SK-N-SH (cell line): Measurements from ENCODE around the gene CDKN1B. TPM values are rescaled to one million over a fixed set of nuclear protein-coding genes. Genes with fewer than 3 reads are reported as not detected.

Experiments used
- CTCF ChIA-PET: fragments of 300-600, 350-600 bp; formaldehyde crosslinking; extraction: SDS; loops from one replicate; lab custom pipeline; 2021; lab: Yijun Ruan, JAX
- POLR2A ChIA-PET: fragments of 350-600 bp; sonication (Branson Sonifier 250); formaldehyde crosslinking; extraction: SDS; loops from one replicate; lab custom pipeline; 2020; ENCODE audit warnings: antibody characterized with exemption, inconsistent platforms; lab: Yijun Ruan, JAX
- DNase-seq: peaks from one replicate; pipeline ENCODE4 v3.0.0; 2012
- H2AFZ ChIP-seq: fragments of 200-600 bp; sonication (generic); 2 replicates; pipeline ENCODE4 v1.8.1; 2016; ENCODE audit warnings: antibody characterized with exemption, mild to moderate bottlenecking, low read depth
- H3F3A ChIP-seq: fragments of 200-600 bp; sonication (generic); replicated peaks from 2 replicates; pipeline ENCODE3; 2016; ENCODE audit warnings: antibody characterized with exemption, mild to moderate bottlenecking; ENCODE audit not compliant: insufficient read depth
- H3K27ac ChIP-seq, 2 experiments: fragments of 200-500 bp in 1 of 2; fragments of 200-600 bp in 1 of 2; sonication (Bioruptor generic) in 1 of 2; sonication (generic), shearing (Covaris generic) in 1 of 2; 2 replicates each; pipeline versions ENCODE4 v1.5.1 to v1.6.1; 2014 to 2016; ENCODE audit warnings: low read depth in 2 of 2, inconsistent platforms in 1 of 2, low read length in 1 of 2, mild to moderate bottlenecking in 1 of 2, mixed read lengths in 1 of 2
- H3K27me3 ChIP-seq: fragments of 200-600 bp; sonication (generic), shearing (Covaris generic); 2 replicates; pipeline ENCODE4 v1.6.1; 2016; ENCODE audit warnings: mixed run types; ENCODE audit not compliant: insufficient read depth
- H3K36me3 ChIP-seq, 2 experiments: fragments of 200-500 bp in 1 of 2; fragments of 200-600 bp in 1 of 2; sonication (Bioruptor generic) in 1 of 2; sonication (generic) in 1 of 2; replicated peaks in 1 of 2; 2 replicates each; pipeline versions ENCODE3 to v1.5.1; 2014 to 2016; ENCODE audit warnings: low read length in 1 of 2, mild to moderate bottlenecking in 1 of 2; ENCODE audit not compliant: insufficient read depth in 2 of 2, control insufficient read depth in 1 of 2
- H3K4me1 ChIP-seq, 2 experiments: fragments of 200-500 bp in 1 of 2; fragments of 200-600 bp in 1 of 2; sonication (Bioruptor generic) in 1 of 2; sonication (generic), shearing (Covaris generic) in 1 of 2; 2 replicates each; pipeline versions ENCODE4 v1.5.1 to v1.6.1; 2014 to 2016; ENCODE audit warnings: low read depth in 1 of 2, low read length in 1 of 2, mixed run types in 1 of 2; ENCODE audit not compliant: insufficient read depth in 2 of 2, control insufficient read depth in 1 of 2
- H3K4me2 ChIP-seq: fragments of 200-600 bp; sonication (generic), shearing (Covaris generic); 2 replicates; pipeline ENCODE4 v1.6.1; 2017; ENCODE audit warnings: mixed run types
- H3K4me3 ChIP-seq, 2 experiments: fragments of 200-500 bp in 1 of 2; fragments of 200-600 bp in 1 of 2; sonication (Bioruptor generic) in 1 of 2; sonication (generic), shearing (Covaris generic) in 1 of 2; 2 replicates each; pipeline versions ENCODE4 v1.5.1 to v1.8.1; 2014 to 2016; ENCODE audit warnings: low read depth in 2 of 2, inconsistent platforms in 1 of 2, low read length in 1 of 2, mild to moderate bottlenecking in 1 of 2, mixed read lengths in 1 of 2, moderate library complexity in 1 of 2
- H3K79me2 ChIP-seq: fragments of 200-600 bp; sonication (generic); 2 replicates; pipeline ENCODE4 v1.8.1; 2017; ENCODE audit warnings: mild to moderate bottlenecking; ENCODE audit not compliant: insufficient read depth
- H3K9ac ChIP-seq: fragments of 200-600 bp; sonication (generic); 2 replicates; pipeline ENCODE4 v1.6.1; 2017; ENCODE audit warnings: mixed run types
- H3K9me2 ChIP-seq: fragments of 200-600 bp; sonication (generic); 2 replicates; pipeline ENCODE4 v1.6.1; 2017; ENCODE audit warnings: mixed run types
- H3K9me3 ChIP-seq: fragments of 200-600 bp; sonication (generic); 2 replicates; pipeline ENCODE4 v1.6.1; 2017; ENCODE audit warnings: mixed run types, mild to moderate bottlenecking, moderate library complexity
- H4K20me1 ChIP-seq: fragments of 200-600 bp; sonication (generic); 2 replicates; pipeline ENCODE4 v1.6.1; 2017; ENCODE audit warnings: mild to moderate bottlenecking, mixed run types; ENCODE audit not compliant: insufficient read depth
- ELF1 ChIP-seq: IDR thresholded peaks from 2 replicates; pipeline ENCODE4 v1.4.0; 2012
- EP300 ChIP-seq, 2 experiments: IDR thresholded peaks; 2 replicates each; pipeline versions ENCODE4 v1.4.0 to v1.6.1; 2012; ENCODE audit warnings: borderline replicate concordance in 1 of 2, low read depth in 1 of 2, low read length in 1 of 2
- FOXJ3 ChIP-seq: sonication (generic); formaldehyde crosslinking; IDR thresholded peaks from 2 replicates; pipeline ENCODE4 v1.5.1; 2020; ENCODE audit warnings: mild to moderate bottlenecking, missing genetic modification reagents
- FOXM1 ChIP-seq: IDR thresholded peaks from 2 replicates; pipeline ENCODE4 v1.4.0; 2012; ENCODE audit warnings: low read depth, mild to moderate bottlenecking
- GABPA ChIP-seq: IDR thresholded peaks from 2 replicates; pipeline ENCODE4 v1.4.0; 2012; ENCODE audit warnings: low read depth, mild to moderate bottlenecking
- GATA2 ChIP-seq: sonication (generic); formaldehyde crosslinking; IDR thresholded peaks from 2 replicates; pipeline ENCODE4 v1.5.0; 2020; ENCODE audit warnings: mild to moderate bottlenecking, missing genetic modification reagents
- MXI1 ChIP-seq: IDR thresholded peaks from 2 replicates; pipeline ENCODE4 v1.6.1; 2012; ENCODE audit warnings: mild to moderate bottlenecking, low read depth, low read length, improper control_type of control experiment
- POLR2AphosphoS5 ChIP-seq: IDR thresholded peaks from 2 replicates; pipeline ENCODE4 v1.6.1; 2012; ENCODE audit warnings: low read depth, low read length
- RAD21 ChIP-seq: IDR thresholded peaks from 2 replicates; pipeline ENCODE4 v1.6.1; 2012; ENCODE audit warnings: mild to moderate bottlenecking, low read length
- SIN3A ChIP-seq: IDR thresholded peaks from 2 replicates; pipeline ENCODE4 v1.6.1; 2012; ENCODE audit warnings: low read depth, mild to moderate bottlenecking, low read length, moderate library complexity, borderline replicate concordance
- SMC3 ChIP-seq: IDR thresholded peaks from 2 replicates; pipeline ENCODE4 v1.6.1; 2012; ENCODE audit warnings: low read depth, low read length, improper control_type of control experiment
- TAF1 ChIP-seq: IDR thresholded peaks from 2 replicates; pipeline ENCODE4 v1.6.1; 2012; ENCODE audit warnings: low read depth, mild to moderate bottlenecking, low read length, moderate library complexity, borderline replicate concordance
- USF2 ChIP-seq: fragments of 150-350 bp; IDR thresholded peaks from 2 replicates; pipeline ENCODE4 v1.6.1; 2017; ENCODE audit warnings: antibody characterized with exemption, low read length, low read depth, borderline replicate concordance
- WGBS: methylation state at CpG from one replicate; pipeline ENCODE4 v1.1.6; 2017; ENCODE audit warnings: low lambda C conversion rate; 5-methylcytosine and 5-hydroxymethylcytosine counted together
- polyA plus RNA-seq, 3 experiments: library from polyadenylated mRNA; depleted of rRNA; stranded (reverse); fragments of >200 nt; gene quantifications; 2 replicates each; pipeline ENCODE4 v1.2.3, GENCODE V29; 2012
- TF ChIP-seq, protein P1 (sequence below): IDR thresholded peaks from 2 replicates; pipeline ENCODE4 v1.4.0; 2012; ENCODE audit warnings: low read depth, borderline replicate concordance
- TF ChIP-seq, protein P2 (sequence below): IDR thresholded peaks from 2 replicates; pipeline ENCODE4 v1.4.0; 2012; ENCODE audit warnings: low read depth
- TF ChIP-seq, protein P3 (sequence below): IDR thresholded peaks from 2 replicates; pipeline ENCODE4; 2012

The CDKN1B gene
- polyA plus RNA-seq, 1 of the 3 experiments (the other 2 are of a cell fraction), result 9.2 TPM

- TF ChIP-seq FOXM1 (no peak), RAD21 (no peak), POLR2AphosphoS5 (no peak), MXI1 (peak; percentile 65), FOXJ3 (no peak), ELF1 (no peak), TAF1 (peak; percentile 28; the same call in 1 of the 2 replicates), EP300 (IDR thresholded peaks at IDR 0.05; ENCODE audit: borderline replicate concordance in 1 of 2, low read depth in 1 of 2, low read length in 1 of 2) (no peak)
- TF ChIP-seq, protein P1, sequence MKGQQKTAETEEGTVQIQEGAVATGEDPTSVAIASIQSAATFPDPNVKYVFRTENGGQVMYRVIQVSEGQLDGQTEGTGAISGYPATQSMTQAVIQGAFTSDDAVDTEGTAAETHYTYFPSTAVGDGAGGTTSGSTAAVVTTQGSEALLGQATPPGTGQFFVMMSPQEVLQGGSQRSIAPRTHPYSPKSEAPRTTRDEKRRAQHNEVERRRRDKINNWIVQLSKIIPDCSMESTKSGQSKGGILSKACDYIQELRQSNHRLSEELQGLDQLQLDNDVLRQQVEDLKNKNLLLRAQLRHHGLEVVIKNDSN, result no peak
- TF ChIP-seq, protein P2, sequence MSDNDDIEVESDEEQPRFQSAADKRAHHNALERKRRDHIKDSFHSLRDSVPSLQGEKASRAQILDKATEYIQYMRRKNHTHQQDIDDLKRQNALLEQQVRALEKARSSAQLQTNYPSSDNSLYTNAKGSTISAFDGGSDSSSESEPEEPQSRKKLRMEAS, result peak; percentile 49; the same call in 1 of the 2 replicates
- Histone ChIP-seq H3K9me2 (no peaks in the 10 kb centered on the region), H3K27ac (peak overlapping the region; percentile 94 to 98), H3F3A (peaks cover 35% of the 10 kb centered on the region), H2AFZ (no peak overlapping the region), H3K79me2 (peaks cover 86% of the 10 kb centered on the region), H3K4me2 (peak overlapping the region; percentile 99), H3K36me3 (peaks cover 35 to 38% of the 10 kb centered on the region in 2 experiments), H3K4me1 (peaks cover 21 to 26% of the 10 kb centered on the region in 2 experiments; a peak in 3 of 4 replicates), H3K4me3 (peak overlapping the region; percentile 62 to 81), H3K9ac (peak overlapping the region; percentile 99), H3K27me3 (no peaks in the 10 kb centered on the region), H4K20me1 (peaks cover 3% of the 10 kb centered on the region; the same call in 1 of the 2 replicates), H3K9me3 (no peaks in the 10 kb centered on the region)
- peak; percentile 76 for DNase-seq
- POLR2A ChIA-PET, result interaction anchor here (0.7 to 1.0 kb wide), 2 partner anchors 41 to 457 kb away, joined by 3 read pairs; partner anchors contain the start of gene LRP6
- CTCF ChIA-PET, result interaction anchor here (1.1 to 3.9 kb wide), 2 partner anchors 13 to 65 kb away, joined by 3 to 28 read pairs; no protein-coding TSS in a partner anchor
- under 1% methylated on average over 23 of the region's 89 CpGs for WGBS
Measured at GRCh38 chr12:12723681-12724420, 6.7 kb downstream of the CDKN1B start.

- TF ChIP-seq, protein P3, sequence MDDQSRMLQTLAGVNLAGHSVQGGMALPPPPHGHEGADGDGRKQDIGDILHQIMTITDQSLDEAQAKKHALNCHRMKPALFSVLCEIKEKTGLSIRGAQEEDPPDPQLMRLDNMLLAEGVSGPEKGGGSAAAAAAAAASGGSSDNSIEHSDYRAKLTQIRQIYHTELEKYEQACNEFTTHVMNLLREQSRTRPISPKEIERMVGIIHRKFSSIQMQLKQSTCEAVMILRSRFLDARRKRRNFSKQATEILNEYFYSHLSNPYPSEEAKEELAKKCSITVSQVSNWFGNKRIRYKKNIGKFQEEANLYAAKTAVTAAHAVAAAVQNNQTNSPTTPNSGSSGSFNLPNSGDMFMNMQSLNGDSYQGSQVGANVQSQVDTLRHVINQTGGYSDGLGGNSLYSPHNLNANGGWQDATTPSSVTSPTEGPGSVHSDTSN, result no peak
- TF ChIP-seq GATA2 (CRISPR knock-in tag) (no peak), MXI1 (no peak), SMC3 (no peak), TAF1 (no peak), SIN3A (no peak), GABPA (no peak), USF2 (no peak), POLR2AphosphoS5 (no peak; the same call in 1 of the 2 replicates)
- Histone ChIP-seq H3K9me3 (no peaks in the 10 kb centered on the region), H3K4me2 (peak overlapping the region; percentile 99), H3K36me3 (peaks cover 28 to 31% of the 10 kb centered on the region in 2 experiments), H3K27ac (peak overlapping the region; percentile 94 to 98), H2AFZ (no peak overlapping the region), H3K4me3 (peak overlapping the region; percentile 62 to 81), H3F3A (peaks cover 39% of the 10 kb centered on the region), H3K27me3 (no peaks in the 10 kb centered on the region), H3K9ac (peak overlapping the region; percentile 99), H3K9me2 (no peaks in the 10 kb centered on the region), H4K20me1 (no peaks in the 10 kb centered on the region), H3K4me1 (peaks cover 21 to 23% of the 10 kb centered on the region in 2 experiments; a peak in 3 of 4 replicates), H3K79me2 (peaks cover 86% of the 10 kb centered on the region)
- POLR2A ChIA-PET, result interaction anchor here (1.0 to 2.2 kb wide), 3 partner anchors 17 to 458 kb away, joined by 3 to 7 read pairs (median 3); partner anchors contain the start of gene LRP6
- WGBS, result under 1% methylated on average over 22 of the region's 46 CpGs
- CTCF ChIA-PET, result interaction anchor here (0.6 to 3.9 kb wide), 3 partner anchors 12 to 348 kb away, joined by 3 to 28 read pairs (median 3); no protein-coding TSS in a partner anchor
- peak; percentile 72 for DNase-seq
Measured at GRCh38 chr12:12724421-12725085, 7.4 kb downstream of the CDKN1B start.
